Pancreas (tissue), 10 donors: ENCODE results near the gene TENM3. TPM values are rescaled to one million over a fixed set of nuclear protein-coding genes. Genes with fewer than 3 reads are reported as not detected.

Source experiments
- ATAC-seq, 4 donors: fragments of 200-7000 bp; cut with Tn5 transposase; one replicate each; pipeline versions ENCODE4 v1.8.0 to v1.9.1; 2020; ENCODE audit warnings: mild to moderate bottlenecking in 4 of 4, moderate library complexity in 4 of 4
- DNase-seq, 6 donors: peaks; one replicate each; pipeline ENCODE4 v3.0.0-alpha.2; 2020
- FAIRE-seq: peaks from 2 replicates; lab custom pipeline; 2012; peaks lifted over from hg19 to GRCh38; lab: Jason Lieb, UNC
- H3K27ac ChIP-seq, 4 donors: fragments of 200-600 bp; sonication (generic); 1 replicate in 3 of 4; 2 replicates in 1 of 4; pipeline versions ENCODE4 v1.5.0 to v1.8.0; 2020
- H3K27me3 ChIP-seq, 4 donors: fragments of 200-600 bp; one replicate each; pipeline ENCODE4 v1.8.0; 2021
- H3K36me3 ChIP-seq, 3 donors: fragments of 200-600 bp; sonication (generic) in 1 of 3; one replicate each; pipeline versions ENCODE4 v1.5.0 to v1.8.0; 2020 to 2021
- H3K4me1 ChIP-seq, 3 donors: fragments of 200-600 bp; one replicate each; pipeline ENCODE4 v1.8.0; 2021
- H3K4me3 ChIP-seq, 4 donors: fragments of 200-600 bp; sonication (generic) in 2 of 4; one replicate each; pipeline versions ENCODE4 v1.5.0 to v1.8.0; 2020 to 2021
- H3K9me3 ChIP-seq, 4 donors: fragments of 200-600 bp; one replicate each; pipeline ENCODE4 v1.8.0; 2021
- CTCF ChIP-seq, 4 donors: fragments of 200-600 bp; sonication (generic) in 3 of 4; IDR thresholded peaks; one replicate each; pipeline versions ENCODE4 v1.5.0 to v1.8.0; 2021; ENCODE audit warnings: antibody characterized with exemption in 4 of 4
- WGBS, 2 donors: extraction: QIAGEN DNeasy Blood & Tissue Kit; methylation state at CpG; one replicate each; pipeline ENCODE4 v1.1.7; 2013; 5-methylcytosine and 5-hydroxymethylcytosine counted together
- intact Hi-C, 3 donors: fragments of 100-400 bp; cut with DNase I; formaldehyde crosslinking; loops; one replicate each; pipeline versions ENCODE4 v1.11.1 to v1.14.2; 2022
- polyA plus RNA-seq, 2 donors: library from polyadenylated mRNA; stranded (reverse); fragments of 200-250 nt; gene quantifications; one replicate each; pipeline ENCODE4 v1.2.3, GENCODE V29; 2013
- total RNA-seq, 6 donors: library from RNA; stranded (reverse); fragmentation: NEBNext Ultra II Directional in 4 of 6; extraction: Animal tissue kit (Norgen Biotek cat#: 25700) in 4 of 6; gene quantifications; one replicate each; pipeline versions ENCODE4 v1.2.1 to v1.2.4, GENCODE V29; 2021 to 2023
- donor health status: healthy with polysubstance abuse.
- donor health status: DM: no; HTN: no; CAD: no; lungs with moderate emphysema.
- donor health status: DM: no; HTN: no; CAD: no.
- donor health status: control.
- donor health status: control.
- donor health status: Bipolar disorder and iron deficiency.
- donor health status: DM: yes; HTN: yes; CAD: no.
- donor health status: DM: no; HTN: no; CAD: no.
- donor health status: DM: no; HTN: no; CAD: no.
- donor health status: DM: yes; HTN: yes; CAD: no.

Gene TENM3
- total and polyA plus RNA-seq, 8 donors = 0.99 to 6.1 (median 4.4) TPM

- FAIRE-seq (no peak), DNase-seq (no peak), ATAC-seq (no peak)
- intact Hi-C loops = no loop called here
- no peak overlapping the region for H3K4me3 ChIP-seq
- H3K27ac ChIP-seq = no peak overlapping the region
- no peaks in the 10 kb centered on the region for H3K9me3 ChIP-seq
- WGBS, 2 donors = 92 to 95% methylated on average over 3 of the region's 3 CpGs
- TF ChIP-seq CTCF (IDR thresholded peaks at IDR 0.05) = no peak
- no peaks in the 10 kb centered on the region for H3K36me3 ChIP-seq
- no peaks in the 10 kb centered on the region for H3K27me3 ChIP-seq
- H3K4me1 ChIP-seq = no peaks in the 10 kb centered on the region
These were observed 451.8 kb downstream of the TENM3 start for GRCh38 chr4:182695009-182695408.

GRCh38 chr4:182695842-182696241, 452.6 kb downstream of the TENM3 start:
- H3K27ac ChIP-seq = no peak overlapping the region
- TF ChIP-seq CTCF (IDR thresholded peaks at IDR 0.05) = no peak
- no peak overlapping the region for H3K4me3 ChIP-seq
- no peak for DNase-seq
- ATAC-seq = no peak
- no peaks in the 10 kb centered on the region for H3K36me3 ChIP-seq
- no peaks in the 10 kb centered on the region for H3K4me1 ChIP-seq
- H3K9me3 ChIP-seq = no peaks in the 10 kb centered on the region
- WGBS, 2 donors = 92 to 97% methylated on average over 2 of the region's 2 CpGs
- no peaks in the 10 kb centered on the region for H3K27me3 ChIP-seq
- no peak for FAIRE-seq
- intact Hi-C loops = no loop called here

GRCh38 chr4:182697094-182697493, 453.9 kb downstream of the TENM3 start:
- 85% methylated on average over 6 of the region's 6 CpGs for WGBS, 2 donors
- FAIRE-seq = no peak
- Histone ChIP-seq H3K36me3 (no peaks in the 10 kb centered on the region), H3K4me1 (no peaks in the 10 kb centered on the region), H3K27me3 (no peaks in the 10 kb centered on the region), H3K4me3 (no peak overlapping the region), H3K27ac (no peak overlapping the region), H3K9me3 (no peaks in the 10 kb centered on the region)
- no peak for DNase-seq
- no peak for TF ChIP-seq CTCF (IDR thresholded peaks at IDR 0.05)
- intact Hi-C loops = no loop called here
- ATAC-seq = no peak

- Histone ChIP-seq H3K36me3 (no peaks in the 10 kb centered on the region), H3K9me3 (no peaks in the 10 kb centered on the region), H3K4me3 (no peak overlapping the region), H3K27ac (no peak overlapping the region), H3K27me3 (no peaks in the 10 kb centered on the region), H3K4me1 (no peaks in the 10 kb centered on the region)
- FAIRE-seq = no peak
- no peak for ATAC-seq
- WGBS, 2 donors = 87% methylated on average over 6 of the region's 6 CpGs
- TF ChIP-seq CTCF (IDR thresholded peaks at IDR 0.05) = no peak
- intact Hi-C loops = no loop called here
- no peak for DNase-seq
These were observed 455.0 kb downstream of the TENM3 start for GRCh38 chr4:182698212-182698611.

- TF ChIP-seq CTCF (IDR thresholded peaks at IDR 0.05) = no peak
- DNase-seq = no peak
- intact Hi-C loops = no loop called here
- Histone ChIP-seq H3K36me3 (no peaks in the 10 kb centered on the region), H3K9me3 (no peaks in the 10 kb centered on the region), H3K27ac (no peak overlapping the region), H3K4me3 (no peak overlapping the region), H3K4me1 (no peaks in the 10 kb centered on the region), H3K27me3 (no peaks in the 10 kb centered on the region)
- ATAC-seq = no peak
- 68 to 77% methylated on average over 3 of the region's 3 CpGs for WGBS, 2 donors
- no peak for FAIRE-seq
These were observed 456.0 kb downstream of the TENM3 start for GRCh38 chr4:182699201-182699600.
